ENCODE results near the gene C16orf87.

DNA sequence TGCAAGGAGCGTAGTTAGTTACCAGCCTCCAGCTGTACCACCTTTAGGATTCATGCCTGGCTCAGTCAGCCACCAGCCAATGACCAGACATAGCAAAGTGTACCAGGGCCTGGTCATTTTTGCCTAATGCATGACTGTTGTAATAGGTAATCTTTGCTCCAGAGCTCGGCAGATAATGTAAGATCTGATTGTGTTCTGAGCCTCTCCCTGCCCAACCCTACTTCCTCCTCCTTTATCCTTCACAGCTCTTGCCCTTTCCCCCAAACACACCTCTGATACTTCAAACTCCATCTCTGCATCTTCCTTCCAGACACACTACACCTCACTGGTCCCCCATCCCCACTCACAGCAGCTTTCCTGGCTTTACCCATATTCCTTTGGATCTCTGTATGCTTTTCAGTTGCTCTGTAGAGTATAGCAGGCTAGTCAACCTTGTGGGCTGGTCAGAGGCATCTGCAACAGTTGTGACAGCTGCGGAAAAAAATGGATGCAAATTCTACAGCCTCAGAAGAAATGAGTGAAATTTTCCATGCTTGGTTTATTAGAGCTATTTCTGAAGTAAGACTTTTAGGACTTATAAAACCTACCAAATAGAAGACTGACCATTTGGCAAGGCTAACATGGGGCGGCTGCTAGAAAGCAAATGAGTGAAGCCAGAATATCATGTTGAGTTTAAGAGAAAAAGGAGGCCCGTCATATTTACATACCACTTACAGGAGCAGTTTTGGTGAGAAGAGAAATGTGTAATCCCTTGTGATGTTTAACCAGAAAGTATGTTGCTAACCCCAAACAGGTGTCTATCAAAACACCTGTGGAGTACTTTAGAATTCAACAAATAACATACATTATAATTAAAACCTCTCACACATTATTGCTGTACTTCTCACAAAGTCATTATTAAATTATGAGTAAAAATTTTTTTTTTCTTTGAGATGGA is 19.9 kb upstream of the C16orf87 start:
- TF ChIP-seq, protein P1, sequence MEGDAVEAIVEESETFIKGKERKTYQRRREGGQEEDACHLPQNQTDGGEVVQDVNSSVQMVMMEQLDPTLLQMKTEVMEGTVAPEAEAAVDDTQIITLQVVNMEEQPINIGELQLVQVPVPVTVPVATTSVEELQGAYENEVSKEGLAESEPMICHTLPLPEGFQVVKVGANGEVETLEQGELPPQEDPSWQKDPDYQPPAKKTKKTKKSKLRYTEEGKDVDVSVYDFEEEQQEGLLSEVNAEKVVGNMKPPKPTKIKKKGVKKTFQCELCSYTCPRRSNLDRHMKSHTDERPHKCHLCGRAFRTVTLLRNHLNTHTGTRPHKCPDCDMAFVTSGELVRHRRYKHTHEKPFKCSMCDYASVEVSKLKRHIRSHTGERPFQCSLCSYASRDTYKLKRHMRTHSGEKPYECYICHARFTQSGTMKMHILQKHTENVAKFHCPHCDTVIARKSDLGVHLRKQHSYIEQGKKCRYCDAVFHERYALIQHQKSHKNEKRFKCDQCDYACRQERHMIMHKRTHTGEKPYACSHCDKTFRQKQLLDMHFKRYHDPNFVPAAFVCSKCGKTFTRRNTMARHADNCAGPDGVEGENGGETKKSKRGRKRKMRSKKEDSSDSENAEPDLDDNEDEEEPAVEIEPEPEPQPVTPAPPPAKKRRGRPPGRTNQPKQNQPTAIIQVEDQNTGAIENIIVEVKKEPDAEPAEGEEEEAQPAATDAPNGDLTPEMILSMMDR (conservative IDR thresholded peaks at IDR 0.05; ENCODE audit: low read length), result no peak
- no peak for TF ChIP-seq EZH2phosphoT487 (IDR thresholded peaks at IDR 0.05; ENCODE audit: borderline replicate concordance)
